IMR-90 (cell line): ENCODE measurements around the gene TACR2.

Experiments
- CEBPB ChIP-seq: IDR thresholded peaks from 2 replicates; pipeline ENCODE4 v1.6.1; 2012; ENCODE audit warnings: low read depth, low read length, improper control_type of control experiment
- CTCF ChIP-seq: conservative IDR thresholded peaks from 2 replicates; pipeline ENCODE4 v1.5.1; 2012; ENCODE audit warnings: mild to moderate bottlenecking, low read depth, low read length, improper control_type of control experiment
- MAZ ChIP-seq: IDR thresholded peaks from 2 replicates; pipeline ENCODE4 v1.6.1; 2012; ENCODE audit warnings: low read depth, mild to moderate bottlenecking, low read length, improper control_type of control experiment, moderate library complexity, borderline replicate concordance
- MXI1 ChIP-seq: IDR thresholded peaks from 2 replicates; pipeline ENCODE4 v1.6.1; 2012; ENCODE audit warnings: low read depth, mild to moderate bottlenecking, low read length, moderate library complexity, borderline replicate concordance
- POLR2A ChIP-seq: IDR thresholded peaks from 2 replicates; pipeline ENCODE4 v1.6.1; 2012; ENCODE audit warnings: mild to moderate bottlenecking, low read depth, low read length
- RAD21 ChIP-seq: IDR thresholded peaks from 2 replicates; pipeline ENCODE4 v1.6.1; 2012; ENCODE audit warnings: low read length, improper control_type of control experiment
- RFX5 ChIP-seq: IDR thresholded peaks from 2 replicates; pipeline ENCODE4 v1.8.0; 2012; ENCODE audit warnings: low read depth, mild to moderate bottlenecking, low read length, moderate library complexity
- SMC3 ChIP-seq: fragments of 150-350 bp; IDR thresholded peaks from 2 replicates; pipeline ENCODE4 v1.6.1; 2016; ENCODE audit warnings: low read depth, mild to moderate bottlenecking, antibody characterized with exemption, low read length, moderate library complexity

- TF ChIP-seq CTCF (no peak), MXI1 (no peak), MAZ (no peak), POLR2A (no peak), RAD21 (no peak), CEBPB (no peak), RFX5 (no peak), SMC3 (no peak)
Observed at GRCh38 chr10:69367469-69367868, 49.2 kb downstream of the TACR2 start.
